Choroid plexus epithelial cell (primary cell): ENCODE data around the gene CLBA1.

Experiments used
- DNase-seq: peaks from one replicate; pipeline ENCODE4 v3.0.0-alpha.2; 2010; ENCODE audit warnings: low read depth
- H3K4me3 ChIP-seq: 2 replicates; pipeline ENCODE4 v1.5.1; 2011; ENCODE audit warnings: low read depth, mild to moderate bottlenecking, control low read depth, low read length, moderate library complexity
- TF ChIP-seq, protein P1 (sequence below): conservative IDR thresholded peaks from 2 replicates; pipeline ENCODE4 v1.5.1; 2011; ENCODE audit warnings: low read depth, mild to moderate bottlenecking, control low read depth, inconsistent platforms, low read length, moderate library complexity

The CLBA1 gene

DNA sequence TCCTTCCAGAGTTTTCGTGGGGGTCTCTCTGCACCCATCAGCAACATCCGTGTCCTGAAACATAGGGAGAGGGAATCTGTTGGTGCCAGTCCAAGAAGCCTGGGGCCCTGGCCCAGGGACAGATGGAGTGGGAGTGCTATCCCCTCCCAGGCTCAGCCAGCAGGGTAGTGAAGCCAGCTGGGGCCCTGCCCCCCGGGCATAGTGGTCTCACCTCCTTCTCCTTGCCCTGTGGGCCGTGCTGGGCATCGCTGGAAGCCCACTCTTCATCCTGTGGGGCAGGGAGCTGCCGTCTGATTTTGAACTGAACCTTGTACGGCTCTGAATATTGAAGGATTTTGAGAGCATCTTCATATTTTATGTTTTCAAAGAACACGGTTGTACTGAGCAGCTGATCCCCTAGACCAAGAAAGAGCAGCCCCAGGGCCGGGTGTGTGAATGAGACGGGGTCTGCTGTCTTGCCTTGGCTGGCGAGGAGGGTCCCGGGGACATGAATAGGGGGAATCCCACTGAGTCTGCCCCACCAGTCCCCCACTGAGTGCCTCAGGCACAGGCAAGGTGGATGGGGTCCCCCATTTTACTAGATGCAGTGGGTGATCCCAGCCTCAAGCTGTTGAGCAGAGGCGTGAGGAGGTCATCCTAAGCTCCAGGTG is 30.7 kb upstream of the CLBA1 start:
- no peak for DNase-seq
- no peak overlapping the region for H3K4me3 ChIP-seq
- TF ChIP-seq, protein P1, sequence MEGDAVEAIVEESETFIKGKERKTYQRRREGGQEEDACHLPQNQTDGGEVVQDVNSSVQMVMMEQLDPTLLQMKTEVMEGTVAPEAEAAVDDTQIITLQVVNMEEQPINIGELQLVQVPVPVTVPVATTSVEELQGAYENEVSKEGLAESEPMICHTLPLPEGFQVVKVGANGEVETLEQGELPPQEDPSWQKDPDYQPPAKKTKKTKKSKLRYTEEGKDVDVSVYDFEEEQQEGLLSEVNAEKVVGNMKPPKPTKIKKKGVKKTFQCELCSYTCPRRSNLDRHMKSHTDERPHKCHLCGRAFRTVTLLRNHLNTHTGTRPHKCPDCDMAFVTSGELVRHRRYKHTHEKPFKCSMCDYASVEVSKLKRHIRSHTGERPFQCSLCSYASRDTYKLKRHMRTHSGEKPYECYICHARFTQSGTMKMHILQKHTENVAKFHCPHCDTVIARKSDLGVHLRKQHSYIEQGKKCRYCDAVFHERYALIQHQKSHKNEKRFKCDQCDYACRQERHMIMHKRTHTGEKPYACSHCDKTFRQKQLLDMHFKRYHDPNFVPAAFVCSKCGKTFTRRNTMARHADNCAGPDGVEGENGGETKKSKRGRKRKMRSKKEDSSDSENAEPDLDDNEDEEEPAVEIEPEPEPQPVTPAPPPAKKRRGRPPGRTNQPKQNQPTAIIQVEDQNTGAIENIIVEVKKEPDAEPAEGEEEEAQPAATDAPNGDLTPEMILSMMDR: no peak

DNA sequence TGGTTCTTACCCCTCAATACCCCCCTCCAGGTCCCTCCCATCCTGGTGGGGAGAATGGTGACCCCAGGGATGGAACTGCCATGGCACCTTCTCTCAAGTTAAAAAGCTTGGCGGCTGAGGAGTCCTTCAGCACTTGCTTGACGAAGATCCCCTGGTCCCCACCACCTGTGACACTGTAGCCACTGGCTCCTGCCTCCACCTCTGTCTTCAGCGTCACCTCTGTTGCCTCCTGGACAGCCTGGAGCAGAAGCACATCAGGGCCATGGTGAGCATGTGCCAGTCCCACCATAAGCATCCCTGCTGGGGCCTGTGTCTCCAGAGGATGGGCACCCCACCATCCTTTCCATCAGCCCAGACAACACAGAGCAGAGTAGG is 30.2 kb upstream of the CLBA1 start:
- DNase-seq: no peak
- TF ChIP-seq, protein P1: no peak
- no peak overlapping the region for H3K4me3 ChIP-seq

DNA sequence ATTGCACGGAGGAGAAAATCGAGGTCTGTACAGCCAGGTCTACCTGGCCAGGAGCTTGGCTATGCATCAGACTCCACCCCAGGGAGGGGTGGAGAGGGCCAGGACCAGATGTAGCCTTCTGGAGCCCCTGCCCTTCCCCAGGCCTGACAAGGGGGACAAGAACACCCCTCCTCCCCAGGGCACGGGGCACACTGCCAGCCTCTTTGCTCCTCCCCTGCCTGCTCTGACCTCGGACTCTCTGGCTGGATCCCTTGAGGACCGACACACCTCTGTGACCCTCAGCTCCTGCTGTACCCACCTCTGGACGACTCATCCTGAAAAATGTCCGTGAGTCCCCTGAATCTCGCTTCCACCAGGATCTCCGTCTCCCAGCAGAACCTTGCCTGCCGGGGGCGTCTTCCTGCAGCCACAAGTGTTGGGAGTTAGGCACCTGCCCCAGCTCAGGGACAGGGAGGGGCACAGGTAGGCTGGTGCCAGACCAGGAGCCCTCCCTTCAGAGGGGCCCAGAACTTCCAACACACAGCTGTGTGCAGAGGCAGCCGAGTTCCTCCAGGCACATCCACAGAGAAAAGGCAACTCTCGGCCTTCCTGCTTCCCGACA is 29.2 kb upstream of the CLBA1 start:
- TF ChIP-seq, protein P1: no peak
- no peak overlapping the region for H3K4me3 ChIP-seq
- DNase-seq: no peak

GRCh38 chr14:104957146-104958113 is 28.2 kb upstream of the CLBA1 start:
- DNase-seq: no peak
- TF ChIP-seq, protein P1: no peak
- H3K4me3 ChIP-seq: no peak overlapping the region

DNA sequence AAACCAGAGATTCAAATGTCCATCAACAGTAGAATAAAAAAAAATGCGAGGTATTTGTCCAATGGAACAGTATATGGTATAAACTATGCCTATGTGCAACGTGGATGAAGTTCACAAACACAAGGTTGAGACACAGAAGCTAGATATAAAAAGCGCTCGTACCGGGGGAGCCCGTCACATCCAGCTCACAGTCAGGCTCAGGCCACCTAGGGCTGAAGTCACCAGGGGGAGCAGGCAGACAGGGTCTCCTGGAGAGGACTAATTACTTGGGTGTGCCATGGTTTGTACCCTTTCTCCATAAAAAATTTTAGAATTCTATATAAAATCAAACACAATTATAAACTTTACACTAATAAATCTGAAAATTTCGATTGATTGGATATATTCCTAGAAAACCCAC is 21.0 kb upstream of the CLBA1 start:
- no peak overlapping the region for H3K4me3 ChIP-seq
- no peak for DNase-seq
- TF ChIP-seq, protein P1: no peak

- DNase-seq: no peak
- TF ChIP-seq, protein P1: no peak
- H3K4me3 ChIP-seq: no peak overlapping the region
These were observed 19.9 kb upstream of the CLBA1 start for GRCh38 chr14:104965561-104966231.
